Activated T-cell treated with anti-CD3 and anti-CD28 coated beads, Interleukin-2, amount 50 U/mL, for 1 hour (primary cell): ENCODE measurements around the gene STRADA.

Experiments used
- DNase-seq: peaks from one replicate; pipeline ENCODE4 v3.0.0-alpha.2; 2020

STRADA gene, protein sequence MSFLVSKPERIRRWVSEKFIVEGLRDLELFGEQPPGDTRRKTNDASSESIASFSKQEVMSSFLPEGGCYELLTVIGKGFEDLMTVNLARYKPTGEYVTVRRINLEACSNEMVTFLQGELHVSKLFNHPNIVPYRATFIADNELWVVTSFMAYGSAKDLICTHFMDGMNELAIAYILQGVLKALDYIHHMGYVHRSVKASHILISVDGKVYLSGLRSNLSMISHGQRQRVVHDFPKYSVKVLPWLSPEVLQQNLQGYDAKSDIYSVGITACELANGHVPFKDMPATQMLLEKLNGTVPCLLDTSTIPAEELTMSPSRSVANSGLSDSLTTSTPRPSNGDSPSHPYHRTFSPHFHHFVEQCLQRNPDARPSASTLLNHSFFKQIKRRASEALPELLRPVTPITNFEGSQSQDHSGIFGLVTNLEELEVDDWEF

DNA sequence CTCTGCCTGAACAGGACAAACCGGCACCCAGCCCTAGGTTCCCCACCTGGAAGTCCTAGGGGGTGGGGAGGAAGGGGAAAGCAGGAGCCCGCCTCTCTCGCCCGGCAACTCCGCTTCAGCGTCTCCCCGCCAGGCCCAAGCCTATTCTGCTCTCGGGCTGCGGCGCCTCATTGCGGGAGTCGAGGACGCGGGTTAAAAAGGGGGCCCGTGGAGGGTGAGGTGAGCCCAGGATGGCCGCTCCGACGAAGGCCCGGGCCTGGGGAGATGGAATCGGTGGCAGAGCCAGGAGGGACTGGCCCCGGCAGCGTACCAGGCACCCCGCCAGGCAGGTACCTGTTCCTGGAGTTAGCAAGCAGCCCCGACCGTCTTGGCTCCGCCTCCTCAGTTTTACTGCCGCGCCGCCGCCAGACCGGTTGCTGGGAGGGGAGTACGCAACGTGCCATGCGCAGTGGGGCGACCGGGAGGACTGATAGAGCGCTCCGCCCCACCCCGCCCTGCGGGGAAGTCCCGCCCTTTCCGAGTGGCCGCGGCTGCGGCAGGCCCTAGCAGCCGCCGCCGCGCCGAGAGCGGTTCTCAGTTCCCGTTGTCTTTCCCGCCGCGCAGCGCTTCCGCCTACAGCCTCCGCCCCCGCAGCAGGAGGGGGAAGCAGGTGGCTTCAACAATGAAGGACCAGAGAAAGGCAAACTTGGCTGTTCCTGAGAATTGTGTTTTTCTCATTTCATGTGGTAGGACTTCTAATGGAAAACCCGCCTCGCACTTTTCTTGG is at the start of gene STRADA:
Gene STRADA (minus strand): TSS at position 392 of the 766 bp plus-strand sequence. CDS start 13,430 bp downstream, outside the sequence.
- DNase-seq, result peak; percentile 99

DNA sequence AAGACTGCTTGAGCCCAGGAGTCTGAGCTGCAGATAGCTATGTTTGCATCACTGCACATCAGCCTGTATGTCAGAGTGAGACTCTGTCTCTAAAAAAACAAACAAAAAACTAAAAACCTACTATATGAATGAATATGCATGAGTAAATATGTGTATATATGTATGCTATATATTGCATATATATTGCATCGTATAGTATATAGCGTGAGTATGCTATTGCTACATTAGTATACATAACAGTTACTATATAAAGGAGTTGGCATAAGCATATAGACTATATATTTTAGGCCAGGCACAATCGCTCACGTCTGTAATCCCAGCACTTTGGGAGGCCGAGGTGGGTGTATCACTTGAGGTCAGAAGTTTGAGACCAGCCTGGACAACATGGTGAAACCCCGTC is 48.5 kb upstream of the STRADA start:
- no peak for DNase-seq

DNA sequence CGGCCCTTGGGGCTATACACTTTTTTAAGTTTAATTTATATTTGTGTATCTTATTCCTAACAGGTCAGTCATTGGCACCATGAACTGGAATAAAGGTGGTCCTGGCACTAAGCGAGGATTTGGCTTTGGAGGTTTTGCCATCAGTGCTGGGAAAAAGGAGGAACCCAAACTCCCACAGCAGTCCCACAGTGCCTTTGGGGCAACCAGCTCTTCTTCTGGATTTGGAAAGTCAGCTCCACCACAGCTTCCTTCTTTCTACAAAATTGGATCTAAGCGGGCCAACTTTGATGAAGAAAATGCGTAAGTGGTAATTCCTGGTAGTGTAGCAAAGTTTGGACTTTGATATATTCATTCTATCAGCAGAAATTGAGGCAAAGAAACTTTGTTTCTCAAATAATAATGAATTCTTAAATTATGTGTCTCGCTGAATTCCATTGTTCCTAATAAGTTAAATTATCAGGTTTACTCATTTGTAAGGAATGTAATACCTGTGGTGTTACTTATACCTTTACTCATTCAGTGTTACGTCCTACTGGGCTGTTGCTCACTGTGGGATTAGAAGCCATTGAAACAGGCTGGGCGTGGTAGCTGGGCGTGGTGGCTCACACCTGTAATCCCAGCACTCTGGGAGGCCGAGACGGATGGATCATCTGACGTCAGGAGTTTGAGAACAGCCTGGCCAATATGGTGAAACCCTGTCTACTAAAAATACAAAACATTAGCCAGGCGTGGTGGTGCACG is 45.5 kb upstream of the STRADA start:
- no peak for DNase-seq

DNA sequence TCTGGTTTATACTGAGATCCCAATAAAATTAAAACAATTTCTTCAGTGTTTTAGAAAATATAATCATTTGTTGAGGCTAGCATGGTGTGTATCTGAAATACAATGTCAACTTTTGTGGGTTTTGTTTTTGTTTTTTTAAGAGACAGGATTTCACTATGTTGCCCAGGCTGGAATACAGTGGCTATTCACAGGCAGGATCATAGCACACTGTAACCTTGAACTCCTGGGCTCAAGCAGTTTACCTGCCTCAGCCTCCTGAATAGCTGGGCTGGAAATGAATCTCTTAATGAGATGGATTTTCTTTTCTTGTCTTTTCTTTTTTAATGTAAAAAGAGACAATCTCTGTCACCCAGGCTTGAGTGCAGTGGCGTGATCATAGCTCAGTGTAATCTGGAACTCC is 44.5 kb upstream of the STRADA start:
- DNase-seq, result no peak

DNA sequence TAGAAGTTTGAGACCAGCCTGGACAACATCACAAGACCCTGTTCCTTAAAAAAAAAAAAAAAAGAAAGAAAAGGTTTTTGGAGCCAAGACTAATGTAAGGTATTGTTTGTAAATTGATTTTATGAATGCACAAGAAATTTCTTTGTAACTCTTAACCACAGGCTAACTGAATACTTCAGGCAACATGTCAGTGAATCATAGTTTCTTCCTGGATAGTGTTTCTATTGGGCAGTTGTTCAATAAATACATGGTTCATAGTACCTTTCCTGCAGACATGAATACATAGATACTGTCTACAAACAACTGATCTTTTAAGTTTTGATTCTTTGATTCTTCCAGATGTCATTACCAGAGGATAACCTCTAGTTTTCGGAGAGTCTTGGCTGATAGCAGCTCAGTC is 44.0 kb upstream of the STRADA start:
- DNase-seq, result no peak

DNA sequence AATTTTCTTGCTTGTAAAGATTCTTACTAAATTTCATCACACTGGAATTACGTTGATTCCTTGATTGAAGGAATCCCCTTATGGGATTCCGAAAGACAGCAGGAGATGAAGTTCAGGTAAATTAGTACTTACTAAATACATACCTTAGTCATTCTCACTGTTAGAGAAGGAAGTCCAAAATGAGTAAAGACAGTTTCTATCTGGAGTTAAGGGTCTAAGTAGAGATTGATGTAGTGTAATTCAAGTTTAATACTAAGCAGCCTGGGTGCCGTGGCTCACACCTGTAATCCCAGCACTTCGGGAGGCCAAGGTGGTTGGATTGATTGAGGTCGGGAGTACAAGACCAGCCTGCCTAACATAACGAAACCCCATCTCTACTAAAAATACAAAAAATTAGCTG is 41.9 kb upstream of the STRADA start:
- DNase-seq, result no peak

DNA sequence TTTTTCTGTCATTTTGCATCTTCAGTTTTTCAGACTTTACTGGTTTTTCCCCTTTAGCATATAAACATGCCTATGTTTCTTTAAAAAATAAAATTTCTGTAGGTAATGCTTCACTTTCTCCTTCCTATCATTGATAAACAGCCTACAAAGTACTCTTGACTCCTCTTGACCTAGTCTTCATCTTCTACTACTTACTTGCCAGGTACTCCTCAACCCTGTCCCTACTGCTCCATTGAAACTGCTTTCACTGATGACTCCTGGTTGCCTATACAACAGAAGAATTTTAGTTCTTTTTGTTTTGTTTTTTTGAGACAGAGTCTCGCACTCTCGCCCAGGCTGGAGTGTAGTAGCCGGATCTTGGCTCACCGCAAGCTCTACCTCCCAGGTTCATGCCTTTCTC is 39.3 kb upstream of the STRADA start:
- no peak for DNase-seq

DNA sequence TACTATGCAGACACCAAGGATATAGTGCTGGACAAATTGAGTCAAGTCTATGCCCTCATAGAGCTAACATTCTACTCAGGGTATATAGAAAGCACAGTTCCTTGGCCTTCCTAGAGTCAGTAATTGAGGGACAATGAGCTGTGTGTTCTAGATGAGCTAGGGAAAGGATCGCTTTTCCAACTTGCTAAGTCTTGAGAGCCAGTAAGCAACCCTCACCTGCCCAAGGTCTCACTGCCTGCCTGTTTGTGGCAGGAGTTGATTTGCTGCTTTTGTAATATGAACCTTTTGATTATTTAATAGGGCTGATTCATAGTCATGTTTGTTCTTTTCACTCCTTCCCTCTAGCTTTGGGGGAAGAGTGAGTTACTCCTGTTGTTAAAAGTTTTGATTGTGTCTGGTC is 38.9 kb upstream of the STRADA start:
- DNase-seq, result no peak

DNA sequence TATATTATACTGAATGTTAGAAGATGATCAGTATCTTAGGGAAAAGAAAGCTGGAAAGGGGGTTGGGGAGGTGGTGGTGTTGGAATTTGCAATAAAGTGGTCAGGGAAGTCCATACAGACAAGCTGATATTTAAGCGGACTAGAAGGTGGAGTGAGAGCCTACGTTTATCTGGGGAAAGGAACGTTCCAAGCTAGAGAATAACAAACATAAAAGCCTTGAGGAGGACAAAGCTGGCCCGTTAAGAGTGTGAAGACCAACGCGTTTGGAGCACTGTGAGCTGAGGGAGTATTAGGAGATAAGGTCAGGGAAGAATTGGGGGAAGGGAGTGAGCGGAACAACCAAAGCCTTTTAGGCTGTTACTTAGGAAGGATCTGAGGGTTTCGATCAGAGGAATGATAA is 33.8 kb upstream of the STRADA start:
- DNase-seq, result no peak

DNA sequence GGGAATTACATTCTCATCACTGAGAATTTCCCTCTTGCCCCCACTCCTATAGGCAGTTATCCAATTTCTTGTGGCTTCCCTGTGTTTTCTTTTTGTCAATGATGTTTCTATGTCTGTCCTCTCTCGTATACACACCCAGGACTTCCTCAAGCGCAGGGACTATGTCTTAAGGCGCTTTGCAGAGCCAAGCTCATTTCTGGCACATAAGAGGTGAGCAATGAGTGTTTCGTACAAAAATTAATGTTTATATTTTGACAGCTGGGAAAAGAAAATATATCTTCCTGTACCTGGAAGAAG is 33.3 kb upstream of the STRADA start:
- no peak for DNase-seq

DNA sequence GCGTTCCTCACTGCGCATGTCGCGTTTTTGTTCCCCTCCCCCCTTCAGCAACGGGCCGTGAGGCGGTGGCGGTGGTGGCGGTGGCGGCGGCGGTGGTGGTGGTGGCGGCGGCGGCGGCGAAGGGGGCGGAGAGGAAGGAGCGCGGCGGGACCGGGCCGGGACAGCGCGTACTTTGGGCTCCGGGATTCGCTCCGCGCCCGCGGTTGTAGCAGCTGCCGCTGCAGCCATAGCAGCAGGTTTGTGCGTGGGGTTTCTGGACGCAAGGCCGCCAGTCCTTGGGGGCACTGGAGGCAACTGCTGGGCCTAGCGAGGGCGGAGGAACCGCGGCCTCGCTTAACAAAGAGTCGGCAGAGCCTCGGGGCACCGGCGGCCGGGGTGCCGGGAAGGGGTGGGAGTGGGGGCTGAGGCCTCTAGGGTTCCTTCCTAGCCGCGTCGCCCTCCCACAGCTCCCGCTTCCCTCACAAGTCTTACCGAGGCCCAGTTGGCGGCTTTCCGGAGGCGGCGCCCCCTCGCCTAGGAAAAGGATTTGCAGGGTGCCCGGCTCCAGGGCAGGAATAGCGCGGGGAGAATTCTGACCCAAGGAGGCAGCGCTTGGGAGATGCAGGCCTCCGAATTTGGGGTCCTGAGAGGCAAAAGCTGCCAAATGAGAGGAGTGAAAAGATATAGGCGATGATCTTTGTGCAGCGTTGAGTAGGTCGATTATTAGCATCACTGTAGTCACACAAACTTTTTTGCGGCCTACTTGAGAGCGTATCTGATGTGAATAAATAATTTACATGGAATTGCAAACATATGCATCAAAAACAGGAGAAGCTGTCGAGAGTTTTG is 32.8 kb upstream of the STRADA start, which contains the start of gene DDX42:
Gene DDX42 (plus strand): TSS at position 30 of the 828 bp plus-strand sequence. CDS start 12,880 bp downstream, outside the sequence.
- DNase-seq, result no peak

DNA sequence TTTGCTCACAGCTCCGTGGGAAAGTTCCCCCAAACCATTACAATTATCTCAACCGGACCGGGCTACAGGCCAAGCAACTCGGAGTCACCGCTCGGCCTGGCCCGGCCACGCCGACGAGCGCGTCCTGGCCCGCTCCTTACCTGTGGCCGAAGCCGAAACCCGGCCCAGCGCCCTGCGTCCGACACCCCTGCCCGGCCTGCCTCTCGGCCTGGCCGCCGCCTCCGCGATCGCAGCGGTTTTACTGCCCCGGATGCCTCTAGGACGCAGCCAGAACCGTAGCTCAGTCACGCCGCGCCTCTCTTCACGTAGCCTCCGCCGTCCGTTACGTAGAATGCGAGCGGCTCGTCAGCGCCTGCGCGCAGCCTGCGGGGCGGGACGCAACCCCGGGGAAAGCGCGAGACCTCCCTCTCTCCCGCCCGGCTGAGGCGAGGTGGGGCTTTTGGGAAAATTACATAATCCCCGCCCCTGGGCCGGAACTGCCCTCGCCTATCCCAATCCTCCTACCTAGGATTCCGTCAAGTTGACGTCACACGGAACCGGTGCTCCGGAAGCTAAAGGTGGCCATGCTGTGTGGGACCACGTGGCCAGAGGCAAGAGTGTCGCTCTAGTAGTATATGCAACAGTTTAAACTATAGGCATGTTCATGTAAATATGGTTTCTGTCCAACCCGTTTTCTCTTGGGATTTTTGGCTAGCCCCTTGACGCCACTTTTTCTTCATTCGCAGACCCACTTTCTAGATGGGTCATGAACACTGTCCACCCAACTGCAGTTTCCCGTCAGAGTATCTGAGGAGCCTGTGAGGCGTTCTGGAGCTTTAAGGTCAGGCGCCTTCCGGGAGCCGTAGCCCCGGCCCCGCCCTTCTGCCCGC is 31.9 kb upstream of the STRADA start, which contains the start of gene CCDC47:
Gene CCDC47 (minus strand): TSS at position 326 of the 869 bp plus-strand sequence. CDS start 7,422 bp downstream, outside the sequence.
- DNase-seq, result peak; percentile 98

DNA sequence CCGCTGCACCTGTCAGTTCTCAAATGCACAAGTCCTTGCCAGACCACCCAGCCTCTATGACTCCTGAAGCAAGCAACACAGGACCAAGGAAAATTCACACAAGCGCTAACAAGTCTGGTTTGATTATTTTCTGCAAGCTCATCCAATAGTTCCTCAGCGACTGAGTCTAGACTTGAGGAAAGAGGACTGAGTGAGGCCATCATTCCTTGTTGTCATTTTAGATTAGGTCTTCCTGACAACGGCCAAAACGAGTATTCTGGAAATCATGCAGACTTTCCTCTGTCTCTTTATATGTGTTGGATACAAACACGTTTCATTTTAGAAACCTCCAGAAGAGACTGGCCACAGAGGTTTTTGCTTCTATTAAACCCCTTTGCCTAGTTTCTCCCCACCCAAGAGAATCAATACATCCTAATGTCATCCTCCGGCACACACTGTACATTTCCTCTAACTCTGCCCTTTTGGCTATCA is 31.2 kb upstream of the STRADA start:
- no peak for DNase-seq

DNA sequence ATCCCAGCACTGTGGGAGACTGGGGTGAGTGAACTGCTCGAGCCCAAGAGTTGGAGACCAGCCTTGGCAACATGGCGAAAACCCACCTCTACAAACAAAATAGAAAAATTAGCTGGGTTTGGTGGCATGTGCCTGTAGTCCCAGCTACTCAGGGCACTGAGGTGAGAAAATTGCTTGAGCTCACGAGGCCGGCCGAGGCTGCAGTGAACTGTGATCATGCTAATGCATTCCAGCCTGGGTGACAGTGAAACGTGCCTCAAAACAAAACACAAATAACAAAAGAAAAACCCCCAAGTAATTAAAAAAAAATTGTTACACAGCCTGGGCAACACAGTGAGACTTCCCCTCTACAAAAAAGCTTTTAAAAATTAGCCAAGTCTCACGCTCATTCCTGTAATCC is 26.8 kb upstream of the STRADA start:
- no peak for DNase-seq

DNA sequence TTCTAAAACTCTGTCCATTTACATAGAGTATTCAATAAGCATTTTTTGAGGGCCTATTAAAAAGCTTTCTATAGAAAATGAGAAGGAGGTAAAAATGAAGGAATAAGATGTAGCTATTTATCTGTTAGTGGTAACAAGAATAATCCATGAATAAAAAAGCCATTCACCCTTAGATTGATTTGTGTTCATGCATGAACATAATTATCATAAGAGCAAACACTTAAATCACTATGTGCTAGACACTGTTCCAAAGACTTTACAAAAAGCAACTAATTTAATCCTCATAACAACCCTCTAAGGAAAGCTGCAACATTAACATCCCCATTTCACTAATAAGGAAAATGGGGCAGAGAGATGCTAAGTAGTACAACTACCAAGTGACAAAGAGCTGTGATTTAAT is 25.2 kb upstream of the STRADA start:
- DNase-seq, result no peak

DNA sequence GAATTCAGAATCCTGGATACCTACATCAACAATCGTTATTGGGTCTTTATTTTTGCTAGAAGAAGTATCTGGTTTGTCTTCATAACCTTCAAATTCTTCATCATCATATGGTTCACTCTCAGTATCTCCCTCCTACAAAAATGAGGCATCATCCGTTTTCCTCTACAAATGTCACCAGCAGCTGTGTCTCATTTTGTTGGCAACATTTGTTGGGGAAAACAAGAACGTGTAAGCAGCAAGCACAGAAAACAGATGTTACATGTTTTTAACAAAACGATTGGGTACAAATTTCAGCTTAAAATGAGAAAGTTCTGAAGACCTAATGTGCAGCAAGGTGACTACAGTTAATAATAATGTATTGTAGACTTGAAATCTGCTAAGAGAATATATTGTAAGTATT is 23.1 kb upstream of the STRADA start:
- no peak for DNase-seq

DNA sequence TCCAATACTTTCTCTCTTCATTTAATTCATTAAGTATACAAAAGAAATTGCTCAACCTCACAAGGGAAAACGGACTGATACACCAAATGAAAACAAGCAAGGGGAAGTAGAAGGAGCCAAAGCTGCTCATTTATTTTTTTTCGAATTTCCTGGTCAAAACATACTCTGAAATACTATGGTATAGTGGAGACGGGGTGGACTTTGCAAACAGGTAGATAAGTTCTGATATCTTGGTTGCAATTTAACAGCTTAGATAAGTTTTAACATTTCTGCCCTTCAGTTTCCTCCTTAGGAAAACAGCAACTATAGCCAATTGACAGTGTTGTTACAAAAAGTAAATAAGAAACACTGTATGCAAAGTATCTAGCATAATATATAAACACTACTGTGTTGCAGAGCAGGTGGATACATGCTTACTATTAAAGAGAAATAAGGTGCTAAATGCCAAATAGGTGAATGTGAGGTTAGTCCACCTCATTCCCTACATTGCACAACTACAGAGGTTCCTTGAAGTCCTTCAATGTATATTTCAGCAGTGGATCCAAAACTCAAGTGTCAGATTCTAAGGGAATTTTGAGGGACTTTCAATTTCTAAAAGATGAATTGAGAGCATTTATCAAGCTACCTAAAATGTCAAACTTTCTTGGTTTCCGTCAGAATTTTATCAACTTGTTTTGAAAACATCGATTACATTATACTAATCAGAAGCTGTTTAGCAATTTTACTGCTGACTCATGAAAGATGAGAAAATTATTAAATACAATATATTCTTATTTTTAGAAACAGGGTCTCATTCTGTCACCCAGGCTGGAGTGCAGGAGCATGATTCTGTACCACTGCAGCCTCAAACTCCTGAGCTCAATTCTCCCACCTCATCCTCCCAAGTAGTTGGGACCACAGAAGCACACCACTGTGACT is 20.8 kb upstream of the STRADA start:
- no peak for DNase-seq

DNA sequence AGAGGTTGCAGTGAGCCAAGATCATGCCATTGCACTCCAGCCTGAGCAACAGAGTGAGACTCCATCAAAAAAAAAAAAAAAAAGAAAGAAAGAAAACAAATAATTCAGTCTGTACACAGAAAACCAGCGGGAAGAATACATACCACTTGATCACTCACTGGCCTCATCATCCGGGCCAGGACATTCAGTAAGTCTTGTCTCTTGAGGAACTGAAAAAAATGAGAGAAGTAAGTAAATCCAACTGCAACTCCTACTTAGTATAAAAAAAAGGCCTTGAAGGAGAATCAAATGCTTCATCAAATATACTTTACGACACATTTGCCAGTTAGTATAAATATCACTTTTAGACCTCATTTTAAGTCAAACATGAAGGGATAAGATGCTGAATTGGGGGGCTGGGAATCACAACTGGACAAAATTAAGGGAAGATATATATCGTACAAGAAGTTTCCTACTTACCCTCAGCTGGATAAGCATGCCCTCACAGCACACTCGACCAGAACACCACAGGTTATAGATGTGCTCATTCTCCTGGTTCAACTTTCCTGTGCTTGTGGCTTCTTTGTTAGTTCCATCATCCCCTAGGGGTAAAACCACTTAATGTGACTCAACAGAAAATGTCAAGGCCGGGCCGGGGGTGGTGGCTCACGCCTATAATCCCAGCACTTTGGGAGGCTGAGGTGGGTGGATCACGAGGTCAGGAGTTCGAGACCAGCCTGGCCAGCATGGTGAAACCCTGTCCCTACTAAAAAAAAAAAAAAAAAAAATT is 19.4 kb upstream of the STRADA start:
- DNase-seq, result no peak

DNA sequence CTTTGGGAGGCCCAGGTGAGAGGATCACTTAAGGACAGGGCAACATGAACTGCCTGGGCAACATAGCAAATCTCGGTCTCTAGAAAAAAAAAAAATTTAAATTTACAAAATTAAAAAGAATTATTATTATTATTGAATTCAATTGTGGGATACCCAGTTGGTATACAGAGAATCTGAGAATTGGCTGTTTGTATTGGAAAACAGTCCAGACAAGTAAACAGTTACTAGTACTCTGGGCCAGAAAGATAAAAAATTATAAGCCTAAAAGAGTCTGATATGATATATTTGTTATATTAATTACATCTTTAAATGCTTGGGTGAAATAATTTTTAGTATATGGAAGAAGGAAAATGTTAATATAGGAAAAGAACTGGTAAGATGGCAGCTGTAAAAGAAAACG is 16.8 kb upstream of the STRADA start:
- no peak for DNase-seq
